ENCODE measurements around the gene CARNS1.

DNA sequence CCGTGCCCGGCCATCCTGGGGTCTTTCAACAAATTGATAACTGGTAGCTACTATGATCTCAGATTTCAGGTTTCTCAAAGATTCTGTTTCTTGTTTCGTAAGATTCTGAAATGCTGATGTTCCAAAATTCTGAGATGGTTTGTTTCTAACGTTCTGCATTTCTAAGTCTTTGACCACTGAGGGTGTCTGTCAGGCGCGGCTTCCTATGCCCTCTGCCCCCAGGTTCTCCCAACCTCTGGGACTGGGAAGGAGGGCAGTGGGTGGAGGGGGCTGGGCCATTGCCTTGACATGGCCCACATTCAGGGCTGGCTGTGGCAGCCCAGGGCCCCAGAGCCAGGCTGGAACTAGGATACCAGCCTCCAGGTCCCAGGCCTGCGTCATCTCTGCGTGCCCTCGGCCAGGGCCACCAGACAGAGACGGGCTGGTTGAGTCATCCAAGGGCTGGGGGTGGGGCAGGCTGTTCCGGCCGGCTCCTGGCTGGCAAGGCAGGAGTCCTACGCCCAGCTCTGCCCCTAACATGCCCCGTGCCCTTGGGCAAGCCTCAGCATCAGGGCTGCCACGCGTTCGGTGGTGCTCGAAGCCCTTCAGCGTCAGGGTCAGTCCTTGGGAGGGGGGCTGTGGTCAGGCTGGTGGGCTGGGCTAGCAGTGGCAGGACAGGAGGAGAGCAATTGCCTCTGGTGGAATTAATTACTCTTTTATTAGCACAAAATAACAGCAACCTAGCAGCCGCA is 48.4 kb downstream of the CARNS1 start:
- TF ChIP-seq CTCF (IDR thresholded peaks at IDR 0.05) (no peak), POLR2A (IDR thresholded peaks at IDR 0.05) (no peak)
